Neural crest cell (in vitro differentiated cells): Measurements from ENCODE around the gene ZNF524. TPM values are rescaled to one million over a fixed set of nuclear protein-coding genes. Genes with fewer than 3 reads are reported as not detected.

ENCODE experiments used
- DNase-seq: peaks from one replicate; pipeline ENCODE4 v3.0.0; 2021; ENCODE audit warnings: low read depth, mixed read lengths, low spot score
- H3K27ac Mint-ChIP-seq: one replicate; pipeline ENCODE4 v1.8.0; 2021; ENCODE audit warnings: mild to moderate bottlenecking, mixed read lengths; ENCODE audit not compliant: unreplicated experiment
- H3K27me3 Mint-ChIP-seq: 2 replicates; pipeline ENCODE4 v1.8.0; 2021; ENCODE audit warnings: low read depth, mild to moderate bottlenecking, mixed read lengths
- H3K36me3 Mint-ChIP-seq: 2 replicates; pipeline ENCODE4 v1.8.0; 2021; ENCODE audit warnings: low read depth, mild to moderate bottlenecking, mixed read lengths
- H3K4me1 Mint-ChIP-seq: 2 replicates; pipeline ENCODE4 v1.8.0; 2021; ENCODE audit warnings: mixed read lengths
- H3K4me3 Mint-ChIP-seq: one replicate; pipeline ENCODE4 v1.8.0; 2021; ENCODE audit warnings: mild to moderate bottlenecking, mixed read lengths
- H3K9me3 Mint-ChIP-seq: 2 replicates; pipeline ENCODE4 v1.8.0; 2021; ENCODE audit warnings: mixed read lengths
- CTCF ChIP-seq: fragments of 200-600 bp; sonication (generic); conservative IDR thresholded peaks from 2 replicates; pipeline ENCODE4 v1.5.0; 2021; ENCODE audit warnings: antibody characterized with exemption, mild to moderate bottlenecking
- total RNA-seq: library from RNA; stranded (reverse); gene quantifications from 2 replicates; pipeline ENCODE4 v1.2.1, GENCODE V29; 2021

ZNF524 gene
- total RNA-seq, 1 donor from 2014 or later = 6.1 TPM

- Mint-ChIP-seq H3K9me3 (no peaks in the 10 kb centered on the region), H3K27me3 (no peaks in the 10 kb centered on the region), H3K4me3 (peak overlapping the region; percentile 93), H3K36me3 (peaks cover 7% of the 10 kb centered on the region), H3K27ac (peak overlapping the region; percentile 92), H3K4me1 (peaks cover 50% of the 10 kb centered on the region)
- peak; percentile 99 for DNase-seq
- no peak for TF ChIP-seq CTCF
Observed at GRCh38 chr19:55605207-55605636, 5.1 kb downstream of the ZNF524 start.

GRCh38 chr19:55605637-55606470 is 5.8 kb downstream of the ZNF524 start, which contains the start of gene ZNF865:
ZNF865 (plus strand) TSS chr19:55605647; CDS start chr19:55613619, 7,972 bp downstream.
- DNase-seq = peak; percentile 64

GRCh38 chr19:55606471-55606787 is 6.3 kb downstream of the ZNF524 start:
- no peaks in the 10 kb centered on the region for H3K27me3 Mint-ChIP-seq
- DNase-seq = no peak
- H3K9me3 Mint-ChIP-seq = no peaks in the 10 kb centered on the region
- peak overlapping the region; percentile 76 for H3K27ac Mint-ChIP-seq
- peaks cover 43% of the 10 kb centered on the region for H3K4me1 Mint-ChIP-seq
- peaks cover 7% of the 10 kb centered on the region for H3K36me3 Mint-ChIP-seq
- TF ChIP-seq CTCF = no peak
- H3K4me3 Mint-ChIP-seq = peak overlapping the region; percentile 97

More at GRCh38 chr19:55605637-55606470, 5.8 kb downstream of the ZNF524 start, which contains the start of gene ZNF865:
- Mint-ChIP-seq H3K9me3 (no peaks in the 10 kb centered on the region), H3K36me3 (peaks cover 7% of the 10 kb centered on the region), H3K27me3 (no peaks in the 10 kb centered on the region), H3K27ac (peak within 1 kb of the TSS; percentile 92), H3K4me3 (peak within 1 kb of the TSS; percentile 97), H3K4me1 (peaks cover 49% of the 10 kb centered on the region)
- TF ChIP-seq CTCF = peak; percentile 73

GRCh38 chr19:55606817-55607216 is 6.7 kb downstream of the ZNF524 start:
- peaks cover 43% of the 10 kb centered on the region for H3K4me1 Mint-ChIP-seq
- no peak for DNase-seq
- H3K27ac Mint-ChIP-seq = peak overlapping the region; percentile 8
- no peaks in the 10 kb centered on the region for H3K9me3 Mint-ChIP-seq
- H3K27me3 Mint-ChIP-seq = no peaks in the 10 kb centered on the region
- no peak for TF ChIP-seq CTCF
- peaks cover 7% of the 10 kb centered on the region for H3K36me3 Mint-ChIP-seq
- peak overlapping the region; percentile 97 for H3K4me3 Mint-ChIP-seq

GRCh38 chr19:55609326-55609725 is 9.2 kb downstream of the ZNF524 start:
- H3K36me3 Mint-ChIP-seq = peaks cover 13% of the 10 kb centered on the region
- peaks cover 37% of the 10 kb centered on the region for H3K4me1 Mint-ChIP-seq
- no peaks in the 10 kb centered on the region for H3K9me3 Mint-ChIP-seq
- no peak overlapping the region for H3K27ac Mint-ChIP-seq
- no peak for TF ChIP-seq CTCF
- H3K27me3 Mint-ChIP-seq = no peaks in the 10 kb centered on the region
- DNase-seq = no peak
- H3K4me3 Mint-ChIP-seq = peak overlapping the region; percentile 18
